Right lung (tissue), 10 donors: ENCODE measurements around the gene USP12. TPM values are rescaled to one million over a fixed set of nuclear protein-coding genes. Genes with fewer than 3 reads are reported as not detected.
A peak's percentile ranks its signal among the peaks of the same experiment; 100 is the strongest.
"Not testable (repeated sequence)": the region's sequence is repeated elsewhere in the genome, so short reads cannot be mapped to it uniquely, and the experiment has no call there.

Experiments used
- DNase-seq, 2 donors: peaks; one replicate each; pipeline ENCODE4 v3.0.0-alpha.2; 2013
- long read RNA-seq, 8 donors: transcript quantifications; one replicate each; lab custom pipeline, GENCODE V29; 2026
- polyA plus RNA-seq, 5 donors: library from polyadenylated mRNA; unstranded; fragments of 120-200 nt; gene quantifications; one replicate each; pipeline versions ENCODE4 v1.2.1 to v1.2.3, GENCODE V29; 2013; ENCODE audit warnings: inconsistent platforms in 1 of 5, low replicate concordance in 1 of 5; ENCODE audit not compliant: insufficient read length in 5 of 5, insufficient read depth in 1 of 5

The USP12 gene
- 10 to 100 TPM; 29.7 to 51.3 (median 40.4) TPM for polyA plus RNA-seq
- long read RNA-seq, donor 1, full-length matches to known transcripts: 11 of 11 reads
- long read RNA-seq, donor 1, partial matches to known transcripts: 0 of 11 reads
- long read RNA-seq, donor 1, other reads (novel, unspliced or antisense): 0 of 11 reads
- long read RNA-seq, donor 2, full-length matches to known transcripts: 7 of 7 reads
- long read RNA-seq, donor 2, partial matches to known transcripts: 0 of 7 reads
- long read RNA-seq, donor 2, other reads (novel, unspliced or antisense): 0 of 7 reads
- long read RNA-seq, donor 3, full-length matches to known transcripts: 3 of 11 reads
- long read RNA-seq, donor 3, partial matches to known transcripts: 8 of 11 reads
- long read RNA-seq, donor 3, other reads (novel, unspliced or antisense): 0 of 11 reads
- long read RNA-seq, donor 4, full-length matches to known transcripts: 5 of 5 reads
- long read RNA-seq, donor 4, partial matches to known transcripts: 0 of 5 reads
- long read RNA-seq, donor 4, other reads (novel, unspliced or antisense): 0 of 5 reads
- long read RNA-seq, donor 5, full-length matches to known transcripts: 3 of 10 reads
- long read RNA-seq, donor 5, partial matches to known transcripts: 7 of 10 reads
- long read RNA-seq, donor 5, other reads (novel, unspliced or antisense): 0 of 10 reads
- long read RNA-seq, donor 6, full-length matches to known transcripts: 11 of 11 reads
- long read RNA-seq, donor 6, partial matches to known transcripts: 0 of 11 reads
- long read RNA-seq, donor 6, other reads (novel, unspliced or antisense): 0 of 11 reads
- long read RNA-seq, donor 7, full-length matches to known transcripts: 7 of 13 reads
- long read RNA-seq, donor 7, partial matches to known transcripts: 6 of 13 reads
- long read RNA-seq, donor 7, other reads (novel, unspliced or antisense): 0 of 13 reads
- long read RNA-seq, donor 8, full-length matches to known transcripts: 5 of 5 reads
- long read RNA-seq, donor 8, partial matches to known transcripts: 0 of 5 reads
- long read RNA-seq, donor 8, other reads (novel, unspliced or antisense): 0 of 5 reads

GRCh38 chr13:27171244-27171826, at the start of gene USP12:
TSS of gene USP12 (minus strand) at chr13:27171811. CDS start at chr13:27171639, 172 bp downstream.
- DNase-seq: peak in 1 of 2 donors; percentile 40

GRCh38 chr13:27219611-27220010, 48.0 kb upstream of the USP12 start:
- no peak for DNase-seq

GRCh38 chr13:27218861-27219260, 47.2 kb upstream of the USP12 start:
- not testable (repeated sequence) for DNase-seq

- not testable (repeated sequence) for DNase-seq
Measured at GRCh38 chr13:27217791-27218190, 46.2 kb upstream of the USP12 start.

GRCh38 chr13:27213386-27213785, 41.8 kb upstream of the USP12 start:
- DNase-seq: not testable (repeated sequence)

GRCh38 chr13:27211771-27212364, 40.3 kb upstream of the USP12 start:
- DNase-seq: no peak

- DNase-seq: no peak
Measured at GRCh38 chr13:27211271-27211670, 39.7 kb upstream of the USP12 start.

- no peak for DNase-seq
Measured at GRCh38 chr13:27208514-27208913, 36.9 kb upstream of the USP12 start.

- no peak for DNase-seq
Measured at GRCh38 chr13:27203854-27204253, 32.2 kb upstream of the USP12 start.

- no peak for DNase-seq
Measured at GRCh38 chr13:27203186-27203585, 31.6 kb upstream of the USP12 start.

GRCh38 chr13:27201661-27202060, 30.1 kb upstream of the USP12 start:
- no peak for DNase-seq

GRCh38 chr13:27200413-27201070, 28.9 kb upstream of the USP12 start:
- no peak for DNase-seq

GRCh38 chr13:27199696-27200095, 28.1 kb upstream of the USP12 start:
- no peak for DNase-seq

- no peak for DNase-seq
Measured at GRCh38 chr13:27199211-27199610, 27.6 kb upstream of the USP12 start.

GRCh38 chr13:27194895-27195764, 23.5 kb upstream of the USP12 start:
- no peak for DNase-seq

GRCh38 chr13:27194209-27194608, 22.6 kb upstream of the USP12 start:
- DNase-seq: no peak

- DNase-seq: no peak
Measured at GRCh38 chr13:27193496-27193895, 21.9 kb upstream of the USP12 start.

- DNase-seq: no peak
Measured at GRCh38 chr13:27192973-27193372, 21.4 kb upstream of the USP12 start.

GRCh38 chr13:27192367-27192766, 20.8 kb upstream of the USP12 start:
- DNase-seq: not testable (repeated sequence)

GRCh38 chr13:27189192-27189591, 17.6 kb upstream of the USP12 start:
- no peak for DNase-seq
